HepG2 (cell line): ENCODE measurements around the gene PLCG1. TPM values are rescaled to one million over a fixed set of nuclear protein-coding genes. Genes with fewer than 3 reads are reported as not detected.

Source experiments
- ATAC-seq: fragments of 200-7000 bp; cut with Tn5 transposase; 3 replicates; pipeline ENCODE4 v1.9.1; 2020; ENCODE audit warnings: mild to moderate bottlenecking, moderate library complexity
- BruUV-seq: library from RNA; stranded (reverse); fragments of 400-500 nt; replicated peaks from 2 replicates; lab custom pipeline; 2021; lab: Mats Ljungman, UMichigan
- CTCF ChIA-PET: fragments of 300-600 bp; formaldehyde crosslinking; extraction: SDS; loops from one replicate; lab custom pipeline; 2021; ENCODE audit warnings: low total read pairs, inconsistent platforms, low intra/inter-chr PET ratio; lab: Yijun Ruan, JAX
- POLR2A ChIA-PET: fragments of 350-600 bp; sonication (Branson Sonifier 250); formaldehyde crosslinking; loops from one replicate; lab custom pipeline; 2020; ENCODE audit warnings: antibody characterized with exemption, inconsistent platforms; lab: Yijun Ruan, JAX
- DNase-seq: peaks from one replicate; pipeline ENCODE4 v3.0.0-alpha.2; 2015; ENCODE audit warnings: low spot score
- FAIRE-seq: peaks from 3 replicates; lab custom pipeline; 2011; peaks lifted over from hg19 to GRCh38; lab: Jason Lieb, UNC
- H2AFZ ChIP-seq: one replicate; pipeline ENCODE4 v1.6.1; 2011; ENCODE audit warnings: low read length, inconsistent platforms
- H3K27ac ChIP-seq: fragments of 300-600 bp; 3 replicates; pipeline ENCODE4 v1.8.0; 2011; ENCODE audit warnings: mixed run types, mild to moderate bottlenecking, mixed read lengths, low read length, inconsistent platforms; ENCODE audit not compliant: insufficient read depth; ENCODE audit errors: extremely low read length
- H3K27me3 ChIP-seq, 2 experiments: fragments of 200-600 bp in 1 of 2; 2 replicates in 1 of 2; 3 replicates in 1 of 2; pipeline versions ENCODE4 v1.6.0 to v1.8.0; 2011; ENCODE audit warnings: low read length in 2 of 2, mild to moderate bottlenecking in 2 of 2, moderate library complexity in 2 of 2, inconsistent platforms in 1 of 2; ENCODE audit not compliant: insufficient read depth in 2 of 2, control insufficient read depth in 1 of 2
- H3K36me3 ChIP-seq, 2 experiments: fragments of 200-600 bp in 1 of 2; replicated peaks in 1 of 2; 2 replicates in 1 of 2; 3 replicates in 1 of 2; pipeline versions ENCODE4 v1.5.1 to v1.8.0; 2011; ENCODE audit warnings: low read length in 2 of 2, inconsistent platforms in 1 of 2; ENCODE audit not compliant: insufficient read depth in 2 of 2, control insufficient read depth in 1 of 2
- H3K4me1 ChIP-seq: 2 replicates; pipeline ENCODE4 v1.5.1; 2012; ENCODE audit warnings: low read length, inconsistent platforms; ENCODE audit not compliant: insufficient read depth
- H3K4me2 ChIP-seq: 2 replicates; pipeline ENCODE4 v1.6.0; 2011; ENCODE audit warnings: low read depth, low read length, inconsistent platforms
- H3K4me3 ChIP-seq, 3 experiments: fragments of 200-600 bp in 1 of 3; sonication (generic), shearing (Covaris generic) in 1 of 3; replicated peaks in 1 of 3; 2 replicates each; pipeline ENCODE4 v1.5.1; 2011 to 2016; ENCODE audit warnings: low read length in 3 of 3, inconsistent platforms in 2 of 3, low read depth in 2 of 3, mild to moderate bottlenecking in 2 of 3, control low read depth in 1 of 3, mixed read lengths in 1 of 3; ENCODE audit not compliant: insufficient read depth in 1 of 3
- H3K79me2 ChIP-seq: one replicate; pipeline ENCODE4 v1.6.1; 2011; ENCODE audit warnings: low read length, inconsistent platforms; ENCODE audit not compliant: insufficient read depth
- H3K9ac ChIP-seq: 2 replicates; pipeline ENCODE4 v1.6.0; 2011; ENCODE audit warnings: mild to moderate bottlenecking, low read depth, low read length, inconsistent platforms; ENCODE audit not compliant: insufficient read depth
- H3K9me3 ChIP-seq: 2 replicates; pipeline ENCODE4 v1.5.1; 2012; ENCODE audit warnings: mild to moderate bottlenecking, low read length
- H4K20me1 ChIP-seq: 2 replicates; pipeline ENCODE4 v1.6.0; 2011; ENCODE audit warnings: inconsistent platforms, mild to moderate bottlenecking, low read length, moderate library complexity; ENCODE audit not compliant: insufficient read depth
- FIP1L1 ChIP-seq: fragments of 200-400 bp; formaldehyde crosslinking; IDR thresholded peaks from 2 replicates; pipeline ENCODE4 v1.6.1; 2018; ENCODE audit warnings: low read depth, mild to moderate bottlenecking, low read length, moderate library complexity, borderline replicate concordance; ENCODE audit not compliant: insufficient read depth
- GABPB1 ChIP-seq: IDR thresholded peaks from 2 replicates; pipeline ENCODE4 v1.6.1; 2016; ENCODE audit warnings: mild to moderate bottlenecking, missing genetic modification reagents, moderate library complexity, missing compliant biosample characterization
- ZMYM3 ChIP-seq: sonication (generic); formaldehyde crosslinking; IDR thresholded peaks from 2 replicates; pipeline ENCODE4 v1.5.1; 2020; ENCODE audit warnings: mild to moderate bottlenecking, missing genetic modification reagents
- ZNF256 ChIP-seq: sonication (generic); formaldehyde crosslinking; conservative IDR thresholded peaks from 2 replicates; pipeline ENCODE4 v1.4.0; 2020; ENCODE audit warnings: missing genetic modification reagents
- WGBS: methylation state at CpG from one replicate; pipeline ENCODE4 v1.1.6; 2017; ENCODE audit warnings: low lambda C conversion rate; 5-methylcytosine and 5-hydroxymethylcytosine counted together
- in situ Hi-C: cut with HindIII; loops from 2 replicates; pipeline ENCODE4 v1.10.0; 2017; ENCODE audit warnings: low pct_unique_long_range_greater_than_20kb; ENCODE audit not compliant: extremely low pct_ligation_motif_present
- intact Hi-C: fragments of 100-400 bp; cut with micrococcal nuclease; formaldehyde crosslinking; loops from one replicate; pipeline ENCODE4 v1.10.0; 2022; ENCODE audit not compliant: unreplicated experiment
- polyA plus RNA-seq, 8 experiments: library from polyadenylated mRNA; depleted of rRNA in 3 of 8; stranded (reverse) in 7 of 8; unstranded in 1 of 8; fragments of >200 nt; fragmentation: Illumina TruSeq in 4 of 8; extraction: Trizol in 4 of 8; gene quantifications; 2 replicates each; pipeline versions ENCODE4 v1.2.1 to v1.2.3, GENCODE V29; 2011 to 2016; ENCODE audit warnings: low read depth in 4 of 8, missing spikeins in 1 of 8, mixed read lengths in 1 of 8; ENCODE audit not compliant: insufficient read depth in 1 of 8
- total RNA-seq, 5 experiments: library from RNA; depleted of rRNA; stranded (reverse); fragments of >200 nt; fragmentation: Illumina TruSeq; extraction: Trizol; gene quantifications; 2 replicates each; pipeline ENCODE4 v1.2.3, GENCODE V29; 2016; ENCODE audit warnings: low read depth in 1 of 5
- TF ChIP-seq, protein P1 (sequence below): sonication (generic); formaldehyde crosslinking; IDR thresholded peaks from 2 replicates; pipeline ENCODE4 v1.5.1; 2020; ENCODE audit warnings: missing genetic modification reagents, mild to moderate bottlenecking, borderline replicate concordance
- TF ChIP-seq, protein P2 (sequence below): sonication (generic); formaldehyde crosslinking; IDR thresholded peaks from 2 replicates; pipeline ENCODE4 v1.4.0; 2020; ENCODE audit warnings: missing genetic modification reagents
- TF ChIP-seq, protein P3 (sequence below): sonication (generic); formaldehyde crosslinking; IDR thresholded peaks from 2 replicates; pipeline ENCODE4; 2020; ENCODE audit warnings: missing genetic modification reagents, mild to moderate bottlenecking, borderline replicate concordance
- TF ChIP-seq, protein P4 (sequence below): sonication (generic); formaldehyde crosslinking; IDR thresholded peaks from 2 replicates; pipeline ENCODE4 v1.5.0; 2020; ENCODE audit warnings: missing genetic modification reagents
- TF ChIP-seq, protein P5 (sequence below): sonication (generic); formaldehyde crosslinking; IDR thresholded peaks from 2 replicates; pipeline ENCODE4 v1.5.1; 2020; ENCODE audit warnings: mild to moderate bottlenecking, missing genetic modification reagents, moderate library complexity

PLCG1 gene
- total and polyA plus RNA-seq, 2 of the 13 experiments (the other 11 are each of a cell fraction or from before 2014, with no cell fraction given), result 85.3 to 158 TPM

DNA sequence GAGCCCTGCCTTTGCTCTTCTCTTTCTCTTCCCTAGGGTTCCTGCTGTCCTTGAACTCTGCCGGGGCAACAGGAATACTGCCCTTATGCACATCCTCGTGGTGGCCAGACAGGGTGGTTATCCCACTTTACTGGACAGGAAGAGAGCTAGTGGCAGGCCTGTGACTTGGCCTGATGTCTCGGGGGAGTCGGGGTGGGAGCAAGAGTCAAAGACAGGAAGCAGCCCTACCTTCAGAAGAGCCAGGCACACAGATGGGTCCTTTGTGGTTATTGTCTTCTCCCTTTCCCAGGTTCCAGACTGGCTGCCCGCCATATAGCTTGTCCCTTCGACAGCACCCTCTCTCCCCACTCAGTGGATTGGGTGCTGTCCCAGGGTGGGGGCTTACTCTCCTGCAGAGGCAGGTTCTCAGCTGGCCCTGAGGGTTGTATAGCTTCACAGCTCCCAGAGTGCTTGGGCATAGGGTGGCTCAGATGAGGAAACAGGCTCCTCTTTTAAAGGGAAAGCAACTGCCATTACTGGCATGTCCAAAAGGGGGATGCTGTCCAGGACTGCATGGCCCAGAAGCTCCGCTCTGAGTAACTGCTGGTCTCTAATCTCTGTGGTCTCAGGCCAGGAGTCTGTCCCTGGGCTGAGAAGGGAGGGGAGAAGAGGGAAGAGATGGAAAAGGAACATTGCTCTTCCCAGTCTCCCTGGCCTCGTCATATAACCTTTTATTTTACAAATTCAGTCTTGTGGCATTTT lies 17.3 kb downstream of the PLCG1 start:
- ATAC-seq, result peak; percentile 2; the same call in 1 of the 3 replicates
- no peak overlapping the region for H3K4me3 ChIP-seq
- WGBS, result 88% methylated on average over 8 of the region's 8 CpGs
- in situ Hi-C loops (no loop called here), intact Hi-C loops (no loop called here)
- BruUV-seq, result no TSS peak
- H3K4me2 ChIP-seq, result no peak overlapping the region
- ChIA-PET CTCF (no interaction called here), POLR2A (no interaction called here)
- peaks cover 61% of the 10 kb centered on the region for H3K4me1 ChIP-seq
- DNase-seq, result no peak
- H3K9ac ChIP-seq, result no peak overlapping the region
- no peak for TF ChIP-seq FIP1L1
- TF ChIP-seq, protein P1, sequence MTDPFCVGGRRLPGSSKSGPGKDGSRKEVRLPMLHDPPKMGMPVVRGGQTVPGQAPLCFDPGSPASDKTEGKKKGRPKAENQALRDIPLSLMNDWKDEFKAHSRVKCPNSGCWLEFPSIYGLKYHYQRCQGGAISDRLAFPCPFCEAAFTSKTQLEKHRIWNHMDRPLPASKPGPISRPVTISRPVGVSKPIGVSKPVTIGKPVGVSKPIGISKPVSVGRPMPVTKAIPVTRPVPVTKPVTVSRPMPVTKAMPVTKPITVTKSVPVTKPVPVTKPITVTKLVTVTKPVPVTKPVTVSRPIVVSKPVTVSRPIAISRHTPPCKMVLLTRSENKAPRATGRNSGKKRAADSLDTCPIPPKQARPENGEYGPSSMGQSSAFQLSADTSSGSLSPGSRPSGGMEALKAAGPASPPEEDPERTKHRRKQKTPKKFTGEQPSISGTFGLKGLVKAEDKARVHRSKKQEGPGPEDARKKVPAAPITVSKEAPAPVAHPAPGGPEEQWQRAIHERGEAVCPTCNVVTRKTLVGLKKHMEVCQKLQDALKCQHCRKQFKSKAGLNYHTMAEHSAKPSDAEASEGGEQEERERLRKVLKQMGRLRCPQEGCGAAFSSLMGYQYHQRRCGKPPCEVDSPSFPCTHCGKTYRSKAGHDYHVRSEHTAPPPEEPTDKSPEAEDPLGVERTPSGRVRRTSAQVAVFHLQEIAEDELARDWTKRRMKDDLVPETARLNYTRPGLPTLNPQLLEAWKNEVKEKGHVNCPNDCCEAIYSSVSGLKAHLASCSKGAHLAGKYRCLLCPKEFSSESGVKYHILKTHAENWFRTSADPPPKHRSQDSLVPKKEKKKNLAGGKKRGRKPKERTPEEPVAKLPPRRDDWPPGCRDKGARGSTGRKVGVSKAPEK, result no peak
- no peak for TF ChIP-seq ZNF256 (CRISPR knock-in tag)
- TF ChIP-seq, protein P2, sequence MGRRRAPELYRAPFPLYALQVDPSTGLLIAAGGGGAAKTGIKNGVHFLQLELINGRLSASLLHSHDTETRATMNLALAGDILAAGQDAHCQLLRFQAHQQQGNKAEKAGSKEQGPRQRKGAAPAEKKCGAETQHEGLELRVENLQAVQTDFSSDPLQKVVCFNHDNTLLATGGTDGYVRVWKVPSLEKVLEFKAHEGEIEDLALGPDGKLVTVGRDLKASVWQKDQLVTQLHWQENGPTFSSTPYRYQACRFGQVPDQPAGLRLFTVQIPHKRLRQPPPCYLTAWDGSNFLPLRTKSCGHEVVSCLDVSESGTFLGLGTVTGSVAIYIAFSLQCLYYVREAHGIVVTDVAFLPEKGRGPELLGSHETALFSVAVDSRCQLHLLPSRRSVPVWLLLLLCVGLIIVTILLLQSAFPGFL (CRISPR knock-in tag), result 0 out of 2 replicates have a peak, but pooled peaks have one; percentile 44
- TF ChIP-seq, protein P3, sequence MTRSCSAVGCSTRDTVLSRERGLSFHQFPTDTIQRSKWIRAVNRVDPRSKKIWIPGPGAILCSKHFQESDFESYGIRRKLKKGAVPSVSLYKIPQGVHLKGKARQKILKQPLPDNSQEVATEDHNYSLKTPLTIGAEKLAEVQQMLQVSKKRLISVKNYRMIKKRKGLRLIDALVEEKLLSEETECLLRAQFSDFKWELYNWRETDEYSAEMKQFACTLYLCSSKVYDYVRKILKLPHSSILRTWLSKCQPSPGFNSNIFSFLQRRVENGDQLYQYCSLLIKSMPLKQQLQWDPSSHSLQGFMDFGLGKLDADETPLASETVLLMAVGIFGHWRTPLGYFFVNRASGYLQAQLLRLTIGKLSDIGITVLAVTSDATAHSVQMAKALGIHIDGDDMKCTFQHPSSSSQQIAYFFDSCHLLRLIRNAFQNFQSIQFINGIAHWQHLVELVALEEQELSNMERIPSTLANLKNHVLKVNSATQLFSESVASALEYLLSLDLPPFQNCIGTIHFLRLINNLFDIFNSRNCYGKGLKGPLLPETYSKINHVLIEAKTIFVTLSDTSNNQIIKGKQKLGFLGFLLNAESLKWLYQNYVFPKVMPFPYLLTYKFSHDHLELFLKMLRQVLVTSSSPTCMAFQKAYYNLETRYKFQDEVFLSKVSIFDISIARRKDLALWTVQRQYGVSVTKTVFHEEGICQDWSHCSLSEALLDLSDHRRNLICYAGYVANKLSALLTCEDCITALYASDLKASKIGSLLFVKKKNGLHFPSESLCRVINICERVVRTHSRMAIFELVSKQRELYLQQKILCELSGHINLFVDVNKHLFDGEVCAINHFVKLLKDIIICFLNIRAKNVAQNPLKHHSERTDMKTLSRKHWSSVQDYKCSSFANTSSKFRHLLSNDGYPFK (CRISPR knock-in tag), result peak; percentile 16; the same call in 1 of the 2 replicates
- TF ChIP-seq GABPB1 (CRISPR knock-in tag), result no peak
- TF ChIP-seq, protein P4, sequence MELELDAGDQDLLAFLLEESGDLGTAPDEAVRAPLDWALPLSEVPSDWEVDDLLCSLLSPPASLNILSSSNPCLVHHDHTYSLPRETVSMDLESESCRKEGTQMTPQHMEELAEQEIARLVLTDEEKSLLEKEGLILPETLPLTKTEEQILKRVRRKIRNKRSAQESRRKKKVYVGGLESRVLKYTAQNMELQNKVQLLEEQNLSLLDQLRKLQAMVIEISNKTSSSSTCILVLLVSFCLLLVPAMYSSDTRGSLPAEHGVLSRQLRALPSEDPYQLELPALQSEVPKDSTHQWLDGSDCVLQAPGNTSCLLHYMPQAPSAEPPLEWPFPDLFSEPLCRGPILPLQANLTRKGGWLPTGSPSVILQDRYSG, result no peak
- TF ChIP-seq, protein P5, sequence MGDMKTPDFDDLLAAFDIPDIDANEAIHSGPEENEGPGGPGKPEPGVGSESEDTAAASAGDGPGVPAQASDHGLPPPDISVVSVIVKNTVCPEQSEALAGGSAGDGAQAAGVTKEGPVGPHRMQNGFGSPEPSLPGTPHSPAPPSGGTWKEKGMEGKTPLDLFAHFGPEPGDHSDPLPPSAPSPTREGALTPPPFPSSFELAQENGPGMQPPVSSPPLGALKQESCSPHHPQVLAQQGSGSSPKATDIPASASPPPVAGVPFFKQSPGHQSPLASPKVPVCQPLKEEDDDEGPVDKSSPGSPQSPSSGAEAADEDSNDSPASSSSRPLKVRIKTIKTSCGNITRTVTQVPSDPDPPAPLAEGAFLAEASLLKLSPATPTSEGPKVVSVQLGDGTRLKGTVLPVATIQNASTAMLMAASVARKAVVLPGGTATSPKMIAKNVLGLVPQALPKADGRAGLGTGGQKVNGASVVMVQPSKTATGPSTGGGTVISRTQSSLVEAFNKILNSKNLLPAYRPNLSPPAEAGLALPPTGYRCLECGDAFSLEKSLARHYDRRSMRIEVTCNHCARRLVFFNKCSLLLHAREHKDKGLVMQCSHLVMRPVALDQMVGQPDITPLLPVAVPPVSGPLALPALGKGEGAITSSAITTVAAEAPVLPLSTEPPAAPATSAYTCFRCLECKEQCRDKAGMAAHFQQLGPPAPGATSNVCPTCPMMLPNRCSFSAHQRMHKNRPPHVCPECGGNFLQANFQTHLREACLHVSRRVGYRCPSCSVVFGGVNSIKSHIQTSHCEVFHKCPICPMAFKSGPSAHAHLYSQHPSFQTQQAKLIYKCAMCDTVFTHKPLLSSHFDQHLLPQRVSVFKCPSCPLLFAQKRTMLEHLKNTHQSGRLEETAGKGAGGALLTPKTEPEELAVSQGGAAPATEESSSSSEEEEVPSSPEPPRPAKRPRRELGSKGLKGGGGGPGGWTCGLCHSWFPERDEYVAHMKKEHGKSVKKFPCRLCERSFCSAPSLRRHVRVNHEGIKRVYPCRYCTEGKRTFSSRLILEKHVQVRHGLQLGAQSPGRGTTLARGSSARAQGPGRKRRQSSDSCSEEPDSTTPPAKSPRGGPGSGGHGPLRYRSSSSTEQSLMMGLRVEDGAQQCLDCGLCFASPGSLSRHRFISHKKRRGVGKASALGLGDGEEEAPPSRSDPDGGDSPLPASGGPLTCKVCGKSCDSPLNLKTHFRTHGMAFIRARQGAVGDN, result peak; percentile 17; the same call in 1 of the 2 replicates
- TF ChIP-seq ZMYM3 (CRISPR knock-in tag), result no peak
- peaks cover 94% of the 10 kb centered on the region for H3K79me2 ChIP-seq
- no peak overlapping the region for H2AFZ ChIP-seq
- peaks cover 5 to 42% of the 10 kb centered on the region in 2 experiments for H3K36me3 ChIP-seq
- H3K27me3 ChIP-seq, result no peaks in the 10 kb centered on the region
- FAIRE-seq, result no peak
- H3K27ac ChIP-seq, result no peak overlapping the region
- H3K9me3 ChIP-seq, result no peaks in the 10 kb centered on the region
- H4K20me1 ChIP-seq, result peaks cover 77% of the 10 kb centered on the region
